Measurements from ENCODE around the gene CEP162. TPM values are rescaled to one million over a fixed set of nuclear protein-coding genes. Genes with fewer than 3 reads are reported as not detected.
"Not testable (repeated sequence)": the region's sequence is repeated elsewhere in the genome, so short reads cannot be mapped to it uniquely, and the experiment has no call there.

The CEP162 gene
- total and polyA plus RNA-seq, 2 experiments from 2014 or later, result 2.9 to 3.0 TPM

DNA sequence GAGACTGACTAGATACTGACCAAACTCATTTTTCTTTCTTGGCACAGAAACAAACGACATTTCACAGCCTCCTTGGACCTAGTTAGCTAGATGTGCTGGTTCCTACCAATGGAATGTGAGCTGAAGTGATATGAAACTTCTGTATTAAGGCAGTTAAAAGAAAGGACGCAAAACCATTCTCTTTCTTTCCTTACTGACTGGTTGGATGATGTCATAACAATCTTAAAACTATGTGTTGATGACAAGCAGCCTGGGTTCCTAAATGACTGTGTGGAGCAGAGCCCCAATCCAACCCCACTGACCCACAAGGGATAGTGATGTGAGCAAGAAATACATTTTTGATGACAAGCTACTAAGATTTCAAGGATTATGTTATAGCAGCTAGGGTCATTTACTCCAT lies 35.6 kb downstream of the CEP162 start:
- Histone ChIP-seq H3F3A (ENCODE audit: insufficient read depth) (peaks cover 18% of the 10 kb centered on the region), H3K9me2 (ENCODE audit: insufficient read depth) (no peaks in the 10 kb centered on the region), H3K27me3 (replicated peaks; ENCODE audit: insufficient read depth) (no peaks in the 10 kb centered on the region), H3K79me2 (ENCODE audit: insufficient read depth) (no peaks in the 10 kb centered on the region), H3K36me3 (ENCODE audit: low read depth) (0 out of 2 replicates have a peak, but pooled peaks cover 4% of the 10 kb centered on the region), H3K27ac (no peak overlapping the region), H4K20me1 (ENCODE audit: insufficient read depth) (no peaks in the 10 kb centered on the region), H3K9me3 (ENCODE audit: low read depth) (no peaks in the 10 kb centered on the region), H3K4me3 (no peak overlapping the region), H3K4me1 (ENCODE audit: insufficient read depth) (peaks cover 12% of the 10 kb centered on the region), H2AFZ (no peak overlapping the region), H3K9ac (no peak overlapping the region), H3K4me2 (ENCODE audit: unreplicated experiment) (no peak overlapping the region)
- no peak for TF ChIP-seq EZH2phosphoT487 (IDR thresholded peaks at IDR 0.05; ENCODE audit: insufficient read depth, low read depth)
- DNase-seq, result no peak
- WGBS, 2 experiments (ENCODE audit: low coverage in 1 of 2, low lambda C conversion rate in 2 of 2, missing lambda C conversion rate in 2 of 2), result 97 to 100% methylated on average over 2 of the region's 2 CpGs
- in situ Hi-C loops (cut with MboI), result no loop called here

- Histone ChIP-seq H3F3A (ENCODE audit: insufficient read depth) (peaks cover 18% of the 10 kb centered on the region), H3K4me1 (ENCODE audit: insufficient read depth) (peaks cover 12% of the 10 kb centered on the region)
- H3K9ac ChIP-seq; H3K27me3 ChIP-seq (replicated peaks; ENCODE audit: insufficient read depth); H3K9me2 ChIP-seq (ENCODE audit: insufficient read depth); H3K4me3 ChIP-seq; H3K27ac ChIP-seq; H3K79me2 ChIP-seq (ENCODE audit: insufficient read depth); H3K4me2 ChIP-seq (ENCODE audit: unreplicated experiment); in situ Hi-C loops (cut with MboI); H4K20me1 ChIP-seq (ENCODE audit: insufficient read depth); H3K9me3 ChIP-seq (ENCODE audit: low read depth); H2AFZ ChIP-seq; DNase-seq; H3K36me3 ChIP-seq (ENCODE audit: low read depth): not testable (repeated sequence)
- WGBS, 2 experiments (ENCODE audit: low coverage in 1 of 2, low lambda C conversion rate in 2 of 2, missing lambda C conversion rate in 2 of 2), result 92 to 98% methylated on average over 4 to 19 of the region's 25 CpGs
Measured at GRCh38 chr6:84189356-84189755, 38.1 kb downstream of the CEP162 start.

DNA sequence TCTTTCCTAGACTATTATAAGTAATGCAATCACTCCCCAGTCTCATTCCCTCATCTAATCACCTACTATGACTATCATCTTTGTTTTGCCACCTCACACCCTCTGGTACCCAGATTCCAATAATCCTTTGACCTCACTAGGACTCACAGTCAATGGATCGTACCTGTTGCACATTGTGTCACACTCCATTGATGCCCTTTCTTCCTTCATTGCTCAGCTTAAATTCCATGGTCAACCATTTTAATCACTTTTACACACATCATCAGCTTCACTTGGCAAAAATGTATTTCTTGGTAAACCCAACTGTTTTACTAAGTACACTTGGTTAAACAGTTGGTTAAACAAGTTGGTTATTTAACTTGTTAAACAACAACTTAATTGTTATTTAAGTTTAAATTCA lies 44.0 kb downstream of the CEP162 start:
- H3K36me3 ChIP-seq (ENCODE audit: low read depth), result no peaks in the 10 kb centered on the region; the same call in none of the 2 replicates
- TF ChIP-seq EZH2phosphoT487 (IDR thresholded peaks at IDR 0.05; ENCODE audit: insufficient read depth, low read depth), result no peak
- H4K20me1 ChIP-seq (ENCODE audit: insufficient read depth), result no peaks in the 10 kb centered on the region
- no peaks in the 10 kb centered on the region for H3K79me2 ChIP-seq (ENCODE audit: insufficient read depth)
- no peak overlapping the region for H3K4me2 ChIP-seq (ENCODE audit: unreplicated experiment)
- in situ Hi-C loops (cut with MboI), result no loop called here
- DNase-seq, result no peak
- H3K9me3 ChIP-seq (ENCODE audit: low read depth), result no peaks in the 10 kb centered on the region
- no peaks in the 10 kb centered on the region for H3K27me3 ChIP-seq (replicated peaks; ENCODE audit: insufficient read depth)
- H3K9me2 ChIP-seq (ENCODE audit: insufficient read depth), result no peaks in the 10 kb centered on the region
- H3K4me1 ChIP-seq (ENCODE audit: insufficient read depth), result no peaks in the 10 kb centered on the region
- H3K4me3 ChIP-seq, result no peak overlapping the region
- no peak overlapping the region for H3K9ac ChIP-seq
- WGBS, 2 experiments (ENCODE audit: low coverage in 1 of 2, low lambda C conversion rate in 2 of 2, missing lambda C conversion rate in 2 of 2), result 91 to 100% methylated on average over 1 of the region's 1 CpG
- H3F3A ChIP-seq (ENCODE audit: insufficient read depth), result no peaks in the 10 kb centered on the region
- no peak overlapping the region for H2AFZ ChIP-seq
- no peak overlapping the region for H3K27ac ChIP-seq

GRCh38 chr6:84182001-84182400 lies 45.4 kb downstream of the CEP162 start:
- no peaks in the 10 kb centered on the region for H3K4me1 ChIP-seq (ENCODE audit: insufficient read depth)
- no peaks in the 10 kb centered on the region for H4K20me1 ChIP-seq (ENCODE audit: insufficient read depth)
- no peaks in the 10 kb centered on the region for H3F3A ChIP-seq (ENCODE audit: insufficient read depth)
- H3K27me3 ChIP-seq (replicated peaks; ENCODE audit: insufficient read depth), result no peaks in the 10 kb centered on the region
- 93 to 96% methylated on average over 1 of the region's 1 CpG for whole genome bisulfite sequencing, 2 experiments (ENCODE audit: low coverage in 1 of 2, low lambda C conversion rate in 2 of 2, missing lambda C conversion rate in 2 of 2)
- H3K9me3 ChIP-seq (ENCODE audit: low read depth), result no peaks in the 10 kb centered on the region
- in situ Hi-C loops (cut with MboI), result no loop called here
- H3K79me2 ChIP-seq (ENCODE audit: insufficient read depth), result no peaks in the 10 kb centered on the region
- no peak overlapping the region for H3K4me3 ChIP-seq
- TF ChIP-seq EZH2phosphoT487 (IDR thresholded peaks at IDR 0.05; ENCODE audit: insufficient read depth, low read depth) (no peak), EZH2 (IDR thresholded peaks at IDR 0.05; ENCODE audit: insufficient read depth, poor library complexity, severe bottlenecking) (no peak)
- no peaks in the 10 kb centered on the region for H3K9me2 ChIP-seq (ENCODE audit: insufficient read depth)
- H3K36me3 ChIP-seq (ENCODE audit: low read depth), result no peaks in the 10 kb centered on the region; the same call in none of the 2 replicates
- no peak overlapping the region for H3K4me2 ChIP-seq (ENCODE audit: unreplicated experiment)
- no peak overlapping the region for H3K27ac ChIP-seq
- H3K9ac ChIP-seq, result no peak overlapping the region
- H2AFZ ChIP-seq, result no peak overlapping the region
- DNase-seq, result no peak

GRCh38 chr6:84177241-84177640 lies 50.2 kb downstream of the CEP162 start:
- Histone ChIP-seq H3K9me3 (ENCODE audit: low read depth) (no peaks in the 10 kb centered on the region), H2AFZ (no peak overlapping the region), H4K20me1 (ENCODE audit: insufficient read depth) (no peaks in the 10 kb centered on the region), H3K4me1 (ENCODE audit: insufficient read depth) (no peaks in the 10 kb centered on the region), H3K4me2 (ENCODE audit: unreplicated experiment) (no peak overlapping the region), H3K9ac (no peak overlapping the region), H3K27ac (no peak overlapping the region), H3F3A (ENCODE audit: insufficient read depth) (no peaks in the 10 kb centered on the region), H3K36me3 (ENCODE audit: low read depth) (no peaks in the 10 kb centered on the region), H3K9me2 (ENCODE audit: insufficient read depth) (no peaks in the 10 kb centered on the region), H3K79me2 (ENCODE audit: insufficient read depth) (no peaks in the 10 kb centered on the region), H3K4me3 (no peak overlapping the region), H3K27me3 (replicated peaks; ENCODE audit: insufficient read depth) (no peaks in the 10 kb centered on the region)
- in situ Hi-C loops (cut with MboI), result no loop called here
- DNase-seq, result no peak
- WGBS, 2 experiments (ENCODE audit: low coverage in 1 of 2, low lambda C conversion rate in 2 of 2, missing lambda C conversion rate in 2 of 2), result 89 to 93% methylated on average over 4 of the region's 4 CpGs
- TF ChIP-seq EZH2phosphoT487 (IDR thresholded peaks at IDR 0.05; ENCODE audit: insufficient read depth, low read depth), result no peak
- no peak for TF ChIP-seq EZH2 (IDR thresholded peaks at IDR 0.05; ENCODE audit: insufficient read depth, poor library complexity, severe bottlenecking)

All from GM23248 (cell line).